HepG2 (cell line): ENCODE data around the gene GNG7. TPM values are rescaled to one million over a fixed set of nuclear protein-coding genes. Genes with fewer than 3 reads are reported as not detected.

Experiments used
- CREB1 ChIP-seq, 2 experiments: fragments of 450-650 bp in 1 of 2; IDR thresholded peaks; 2 replicates each; pipeline ENCODE4 v1.6.1; 2016 to 2017; ENCODE audit warnings: control low read depth in 1 of 2, mild to moderate bottlenecking in 1 of 2, missing compliant biosample characterization in 1 of 2, missing genetic modification characterization in 1 of 2
- HBP1 ChIP-seq: IDR thresholded peaks from 2 replicates; pipeline ENCODE4 v1.6.1; 2016; ENCODE audit warnings: low read depth, control low read depth
- HNRNPLL ChIP-seq: fragments of 200-400 bp; formaldehyde crosslinking; IDR thresholded peaks from 2 replicates; pipeline ENCODE4 v1.6.1; 2017; ENCODE audit warnings: mild to moderate bottlenecking, low read depth, low read length; ENCODE audit not compliant: poor library complexity, severe bottlenecking
- ISL2 ChIP-seq: sonication (generic); formaldehyde crosslinking; IDR thresholded peaks from 2 replicates; pipeline ENCODE4 v1.5.0; 2020; ENCODE audit warnings: missing genetic modification reagents
- JARID2 ChIP-seq: sonication (generic); formaldehyde crosslinking; IDR thresholded peaks from 2 replicates; pipeline ENCODE4 v1.8.1; 2023; ENCODE audit warnings: missing genetic modification reagents, inconsistent platforms; ENCODE audit not compliant: insufficient replicate concordance
- MNT ChIP-seq: fragments of 450-650 bp; IDR thresholded peaks from 2 replicates; pipeline ENCODE4 v1.6.1; 2016
- SKI ChIP-seq: fragments of 450-650 bp; IDR thresholded peaks from one replicate; pipeline ENCODE4 v1.6.1; 2018; ENCODE audit warnings: mild to moderate bottlenecking; ENCODE audit not compliant: partially characterized antibody
- TAF1 ChIP-seq: sonication (generic); formaldehyde crosslinking; IDR thresholded peaks from 2 replicates; pipeline ENCODE4 v1.4.0; 2020; ENCODE audit warnings: missing genetic modification reagents
- TEF ChIP-seq: sonication (generic); formaldehyde crosslinking; IDR thresholded peaks from 2 replicates; pipeline ENCODE4 v1.5.0; 2020; ENCODE audit warnings: missing genetic modification reagents
- ZKSCAN1 ChIP-seq: fragments of 150-350 bp; IDR thresholded peaks from 2 replicates; pipeline ENCODE4 v1.6.1; 2014; ENCODE audit warnings: low read length
- ZNF430 ChIP-seq: sonication (generic); formaldehyde crosslinking; IDR thresholded peaks from 2 replicates; pipeline ENCODE4 v1.9.0; 2021; ENCODE audit warnings: mild to moderate bottlenecking, missing genetic modification reagents
- ZNF501 ChIP-seq: sonication (generic); formaldehyde crosslinking; IDR thresholded peaks from 2 replicates; pipeline ENCODE4 v1.5.1; 2020; ENCODE audit warnings: mild to moderate bottlenecking, moderate library complexity, missing genetic modification reagents
- ZNF512B ChIP-seq: sonication (generic); formaldehyde crosslinking; IDR thresholded peaks from 2 replicates; pipeline ENCODE4 v1.5.1; 2020; ENCODE audit warnings: missing genetic modification reagents, mild to moderate bottlenecking, borderline replicate concordance
- polyA plus RNA-seq, 8 experiments: library from polyadenylated mRNA; depleted of rRNA in 3 of 8; stranded (reverse) in 7 of 8; unstranded in 1 of 8; fragments of >200 nt; fragmentation: Illumina TruSeq in 4 of 8; extraction: Trizol in 4 of 8; gene quantifications; 2 replicates each; pipeline versions ENCODE4 v1.2.1 to v1.2.3, GENCODE V29; 2011 to 2016; ENCODE audit warnings: low read depth in 4 of 8, missing spikeins in 1 of 8, mixed read lengths in 1 of 8; ENCODE audit not compliant: insufficient read depth in 1 of 8
- total RNA-seq, 5 experiments: library from RNA; depleted of rRNA; stranded (reverse); fragments of >200 nt; fragmentation: Illumina TruSeq; extraction: Trizol; gene quantifications; 2 replicates each; pipeline ENCODE4 v1.2.3, GENCODE V29; 2016; ENCODE audit warnings: low read depth in 1 of 5
- TF ChIP-seq, protein P1 (sequence below): sonication (generic); formaldehyde crosslinking; IDR thresholded peaks from 2 replicates; pipeline ENCODE4 v1.8.0; 2022; ENCODE audit warnings: mild to moderate bottlenecking, missing genetic modification reagents; ENCODE audit not compliant: insufficient replicate concordance
- TF ChIP-seq, protein P2 (sequence below): sonication (generic); formaldehyde crosslinking; IDR thresholded peaks from 2 replicates; pipeline ENCODE4 v1.5.1; 2020; ENCODE audit warnings: mild to moderate bottlenecking, moderate library complexity, missing genetic modification reagents
- TF ChIP-seq, protein P3 (sequence below): sonication (generic); formaldehyde crosslinking; IDR thresholded peaks from 2 replicates; pipeline ENCODE4 v1.4.0; 2020; ENCODE audit warnings: missing genetic modification reagents

The GNG7 gene
- total and polyA plus RNA-seq, 2 of the 13 experiments (the other 11 are each of a cell fraction or from before 2014, with no cell fraction given) = 1.4 to 3.3 TPM

- peak; percentile 63 for TF ChIP-seq CREB1 (IDR thresholded peaks at IDR 0.05)
- no peak for TF ChIP-seq CREB1 (CRISPR knock-in tag; IDR thresholded peaks at IDR 0.05)
- TF ChIP-seq ZKSCAN1 = no peak
- TF ChIP-seq HBP1 (CRISPR knock-in tag) = 0 out of 2 replicates have a peak, but pooled peaks have one; percentile 26
- TF ChIP-seq SKI = peak; percentile 67
- TF ChIP-seq, protein P1, sequence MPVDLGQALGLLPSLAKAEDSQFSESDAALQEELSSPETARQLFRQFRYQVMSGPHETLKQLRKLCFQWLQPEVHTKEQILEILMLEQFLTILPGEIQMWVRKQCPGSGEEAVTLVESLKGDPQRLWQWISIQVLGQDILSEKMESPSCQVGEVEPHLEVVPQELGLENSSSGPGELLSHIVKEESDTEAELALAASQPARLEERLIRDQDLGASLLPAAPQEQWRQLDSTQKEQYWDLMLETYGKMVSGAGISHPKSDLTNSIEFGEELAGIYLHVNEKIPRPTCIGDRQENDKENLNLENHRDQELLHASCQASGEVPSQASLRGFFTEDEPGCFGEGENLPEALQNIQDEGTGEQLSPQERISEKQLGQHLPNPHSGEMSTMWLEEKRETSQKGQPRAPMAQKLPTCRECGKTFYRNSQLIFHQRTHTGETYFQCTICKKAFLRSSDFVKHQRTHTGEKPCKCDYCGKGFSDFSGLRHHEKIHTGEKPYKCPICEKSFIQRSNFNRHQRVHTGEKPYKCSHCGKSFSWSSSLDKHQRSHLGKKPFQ = peak; percentile 61
- peak; percentile 94 for TF ChIP-seq ZNF501 (CRISPR knock-in tag)
- TF ChIP-seq MNT = peak; percentile 55; the same call in 1 of the 2 replicates
- TF ChIP-seq TEF (CRISPR knock-in tag) = 0 out of 2 replicates have a peak, but pooled peaks have one; percentile 28
- TF ChIP-seq TAF1 (CRISPR knock-in tag) = peak; percentile 41; the same call in 1 of the 2 replicates
- TF ChIP-seq ZNF512B (CRISPR knock-in tag) = no peak
- TF ChIP-seq JARID2 (CRISPR knock-in tag) = peak; percentile 74
- 0 out of 2 replicates have a peak, but pooled peaks have one; percentile 23 for TF ChIP-seq ZNF430 (CRISPR knock-in tag)
- peak; percentile 45; the same call in 1 of the 2 replicates for TF ChIP-seq ISL2
- TF ChIP-seq, protein P2, sequence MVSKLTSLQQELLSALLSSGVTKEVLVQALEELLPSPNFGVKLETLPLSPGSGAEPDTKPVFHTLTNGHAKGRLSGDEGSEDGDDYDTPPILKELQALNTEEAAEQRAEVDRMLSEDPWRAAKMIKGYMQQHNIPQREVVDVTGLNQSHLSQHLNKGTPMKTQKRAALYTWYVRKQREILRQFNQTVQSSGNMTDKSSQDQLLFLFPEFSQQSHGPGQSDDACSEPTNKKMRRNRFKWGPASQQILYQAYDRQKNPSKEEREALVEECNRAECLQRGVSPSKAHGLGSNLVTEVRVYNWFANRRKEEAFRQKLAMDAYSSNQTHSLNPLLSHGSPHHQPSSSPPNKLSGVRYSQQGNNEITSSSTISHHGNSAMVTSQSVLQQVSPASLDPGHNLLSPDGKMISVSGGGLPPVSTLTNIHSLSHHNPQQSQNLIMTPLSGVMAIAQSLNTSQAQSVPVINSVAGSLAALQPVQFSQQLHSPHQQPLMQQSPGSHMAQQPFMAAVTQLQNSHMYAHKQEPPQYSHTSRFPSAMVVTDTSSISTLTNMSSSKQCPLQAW (CRISPR knock-in tag) = peak; percentile 96
- peak; percentile 42 for TF ChIP-seq HNRNPLL
- TF ChIP-seq, protein P3, sequence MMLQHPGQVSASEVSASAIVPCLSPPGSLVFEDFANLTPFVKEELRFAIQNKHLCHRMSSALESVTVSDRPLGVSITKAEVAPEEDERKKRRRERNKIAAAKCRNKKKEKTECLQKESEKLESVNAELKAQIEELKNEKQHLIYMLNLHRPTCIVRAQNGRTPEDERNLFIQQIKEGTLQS (CRISPR knock-in tag) = no peak
Observed at GRCh38 chr19:2588081-2588777, 114.3 kb downstream of the GNG7 start (continued).
